Liver (tissue), 9 donors: ENCODE data around the gene HACL1. TPM values are rescaled to one million over a fixed set of nuclear protein-coding genes. Genes with fewer than 3 reads are reported as not detected.

Source experiments
- DNase-seq: peaks from one replicate; pipeline ENCODE4 v3.0.0-alpha.2; 2017; ENCODE audit warnings: low spot score
- H3K27ac ChIP-seq, 2 donors: one replicate each; pipeline ENCODE4 v1.7.0; 2013; ENCODE audit warnings: inconsistent platforms in 2 of 2, low read length in 2 of 2, control low read depth in 1 of 2, low read depth in 1 of 2, mild to moderate bottlenecking in 1 of 2
- H3K27me3 ChIP-seq, 4 donors: one replicate each; pipeline versions ENCODE4 v1.6.1 to v1.7.0; 2013; ENCODE audit warnings: low read length in 3 of 4, inconsistent platforms in 1 of 4, mild to moderate bottlenecking in 1 of 4, moderate library complexity in 1 of 4; ENCODE audit not compliant: control insufficient read depth in 4 of 4, insufficient read depth in 4 of 4
- H3K36me3 ChIP-seq, 4 donors: one replicate each; pipeline versions ENCODE4 v1.6.1 to v1.7.0; 2013; ENCODE audit warnings: low read length in 3 of 4, mild to moderate bottlenecking in 3 of 4, low read depth in 1 of 4, moderate library complexity in 1 of 4; ENCODE audit not compliant: control insufficient read depth in 4 of 4, insufficient read depth in 3 of 4
- H3K4me1 ChIP-seq, 4 donors: one replicate each; pipeline versions ENCODE4 v1.6.1 to v1.7.0; 2013; ENCODE audit warnings: low read length in 3 of 4, mild to moderate bottlenecking in 3 of 4, moderate library complexity in 1 of 4; ENCODE audit not compliant: control insufficient read depth in 4 of 4, insufficient read depth in 4 of 4
- H3K4me3 ChIP-seq, 3 donors: one replicate each; pipeline versions ENCODE4 v1.6.1 to v1.7.0; 2013; ENCODE audit warnings: low read length in 3 of 3, control low read depth in 1 of 3, low read depth in 1 of 3, mild to moderate bottlenecking in 1 of 3
- H3K9ac ChIP-seq, 2 donors: one replicate each; pipeline ENCODE4 v1.7.0; 2013; ENCODE audit warnings: low read length in 2 of 2, mild to moderate bottlenecking in 2 of 2, moderate library complexity in 2 of 2, control low read depth in 1 of 2, low read depth in 1 of 2
- H3K9me3 ChIP-seq, 4 donors: one replicate each; pipeline versions ENCODE4 v1.6.1 to v1.7.0; 2013; ENCODE audit warnings: low read length in 3 of 4; ENCODE audit not compliant: control insufficient read depth in 4 of 4
- EGR1 ChIP-seq, 2 donors: IDR thresholded peaks; 2 replicates each; pipeline ENCODE4 v1.6.1; 2016 to 2018; ENCODE audit warnings: antibody characterized with exemption in 2 of 2, low read depth in 2 of 2
- FOXA2 ChIP-seq: IDR thresholded peaks from 2 replicates; pipeline ENCODE4 v1.6.1; 2016; ENCODE audit warnings: antibody characterized with exemption
- GABPA ChIP-seq, 2 donors: IDR thresholded peaks in 1 of 2; conservative IDR thresholded peaks in 1 of 2; 2 replicates each; pipeline ENCODE4 v1.6.1; 2016; ENCODE audit warnings: antibody characterized with exemption in 2 of 2, mild to moderate bottlenecking in 1 of 2, moderate library complexity in 1 of 2
- HNF4A ChIP-seq, 2 donors: conservative IDR thresholded peaks; 2 replicates each; pipeline ENCODE4 v1.6.1; 2016; ENCODE audit warnings: antibody characterized with exemption in 2 of 2, mild to moderate bottlenecking in 2 of 2
- HNF4G ChIP-seq: IDR thresholded peaks from 2 replicates; pipeline ENCODE4 v1.6.1; 2016; ENCODE audit warnings: antibody characterized with exemption
- JUND ChIP-seq, 2 donors: IDR thresholded peaks; 2 replicates each; pipeline ENCODE4 v1.6.1; 2016; ENCODE audit warnings: antibody characterized with exemption in 2 of 2
- NR2F2 ChIP-seq: IDR thresholded peaks from 2 replicates; pipeline ENCODE4 v1.6.1; 2016; ENCODE audit warnings: antibody characterized with exemption
- RAD21 ChIP-seq, 2 donors: IDR thresholded peaks; 2 replicates each; pipeline ENCODE4 v1.6.1; 2016; ENCODE audit warnings: antibody characterized with exemption in 2 of 2, mild to moderate bottlenecking in 2 of 2
- REST ChIP-seq: IDR thresholded peaks from 2 replicates; pipeline ENCODE4 v1.6.1; 2016; ENCODE audit warnings: antibody characterized with exemption, mild to moderate bottlenecking
- RXRA ChIP-seq, 2 donors: IDR thresholded peaks; 2 replicates each; pipeline ENCODE4 v1.6.1; 2017 to 2018; ENCODE audit warnings: antibody characterized with exemption in 2 of 2, mild to moderate bottlenecking in 1 of 2
- SP1 ChIP-seq: IDR thresholded peaks from 2 replicates; pipeline ENCODE4 v1.6.1; 2018; ENCODE audit warnings: antibody characterized with exemption, mild to moderate bottlenecking
- YY1 ChIP-seq: IDR thresholded peaks from 2 replicates; pipeline ENCODE4 v1.6.1; 2016; ENCODE audit warnings: antibody characterized with exemption, mild to moderate bottlenecking
- ZBTB33 ChIP-seq: IDR thresholded peaks from 2 replicates; pipeline ENCODE4 v1.6.1; 2016; ENCODE audit warnings: antibody characterized with exemption
- WGBS: extraction: QIAGEN DNeasy Blood & Tissue Kit; methylation state at CpG from one replicate; pipeline ENCODE4 v1.1.7; 2013; 5-methylcytosine and 5-hydroxymethylcytosine counted together
- polyA plus RNA-seq, 2 donors: library from polyadenylated mRNA; stranded (reverse) in 1 of 2; unstranded in 1 of 2; fragments of 200-250 nt in 1 of 2; fragments of >200 nt in 1 of 2; fragmentation: Nextera tagmentation in 1 of 2; extraction: Ambion mirVana in 1 of 2; gene quantifications; one replicate each; pipeline versions ENCODE4 v1.2.1 to v1.2.3, GENCODE V29; 2013 to 2015
- total RNA-seq, 2 donors: library from RNA; depleted of rRNA; stranded (reverse); fragments of >200 nt; gene quantifications; one replicate each; pipeline ENCODE4 v1.2.3, GENCODE V29; 2014
- TF ChIP-seq, protein P1 (sequence below): IDR thresholded peaks from 2 replicates; pipeline ENCODE4 v1.6.1; 2016; ENCODE audit warnings: antibody characterized with exemption
- donor health status: healthy.
- donor health status: healthy.
- donor health status: healthy.
- donor health status: healthy.
- donor health status: healthy.

Gene HACL1
- total and polyA plus RNA-seq, 4 donors, result 13.4 to 46.9 (median 32.2) TPM

DNA sequence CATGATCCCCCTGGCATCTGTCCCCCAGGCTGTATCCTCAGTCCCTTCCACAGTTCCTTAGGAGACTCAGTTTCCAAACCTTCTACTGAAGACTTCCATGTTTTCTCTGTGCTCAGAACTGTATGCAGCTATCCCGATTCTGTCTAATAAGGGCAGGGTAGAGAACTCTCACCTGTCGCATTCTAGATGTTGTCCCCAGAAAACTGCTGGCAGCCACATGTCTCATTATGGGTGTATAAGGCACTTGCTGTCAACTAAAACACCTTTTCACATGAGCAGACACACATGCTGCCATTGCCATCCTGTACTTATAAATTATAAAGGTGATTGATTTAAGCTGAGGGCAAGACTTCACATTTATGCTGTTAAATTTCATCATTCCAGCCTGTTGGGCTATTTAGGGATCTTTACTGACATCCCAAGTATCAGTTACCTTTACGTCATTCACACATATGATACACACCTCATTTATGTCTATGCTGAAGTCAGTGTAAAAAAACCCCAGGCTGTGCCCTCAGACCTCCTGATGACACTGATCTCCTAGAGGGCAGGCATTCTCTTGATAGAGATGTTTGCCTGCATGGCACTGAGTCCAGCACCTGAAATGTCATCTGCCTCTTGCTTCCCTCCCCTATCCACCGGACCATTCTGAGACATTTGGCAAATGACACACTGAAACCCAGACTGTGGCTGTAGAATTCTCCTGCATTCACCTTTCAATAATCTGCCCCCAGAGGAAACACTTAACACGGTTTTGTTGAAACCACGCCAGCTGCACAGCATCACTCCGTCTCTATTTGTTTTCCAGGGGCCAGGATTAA, 36.0 kb upstream of the HACL1 start:
- WGBS, result 80% methylated on average over 7 of the region's 7 CpGs
- no peak for TF ChIP-seq HNF4A (conservative IDR thresholded peaks at IDR 0.05)
- no peak for TF ChIP-seq ZBTB33
- TF ChIP-seq RXRA (IDR thresholded peaks at IDR 0.05), result no peak
- TF ChIP-seq, protein P1, sequence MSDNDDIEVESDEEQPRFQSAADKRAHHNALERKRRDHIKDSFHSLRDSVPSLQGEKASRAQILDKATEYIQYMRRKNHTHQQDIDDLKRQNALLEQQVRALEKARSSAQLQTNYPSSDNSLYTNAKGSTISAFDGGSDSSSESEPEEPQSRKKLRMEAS, result no peak
- no peak for TF ChIP-seq RAD21 (IDR thresholded peaks at IDR 0.05)
- TF ChIP-seq NR2F2, result no peak
- no peak for TF ChIP-seq EGR1 (IDR thresholded peaks at IDR 0.05; ENCODE audit: low read depth in 2 of 2)
- TF ChIP-seq REST, result no peak
- TF ChIP-seq SP1, result no peak
- no peak for TF ChIP-seq YY1
- no peak for TF ChIP-seq FOXA2
- no peak for TF ChIP-seq GABPA (IDR thresholded peaks at IDR 0.05 in 1 of 2, conservative IDR thresholded peaks at IDR 0.05 in 1 of 2)
- peaks cover 0 to 20% (median 9%) of the 10 kb centered on the region in 4 donors for H3K4me1 ChIP-seq
- H3K27ac ChIP-seq, result no peak overlapping the region
- DNase-seq, result no peak
- H3K4me3 ChIP-seq, result no peak overlapping the region
- no peak overlapping the region for H3K9ac ChIP-seq
- H3K36me3 ChIP-seq, result peaks cover 3 to 10% (median 7%) of the 10 kb centered on the region in 4 donors
- no peaks in the 10 kb centered on the region for H3K27me3 ChIP-seq
- H3K9me3 ChIP-seq, result no peaks in the 10 kb centered on the region

DNA sequence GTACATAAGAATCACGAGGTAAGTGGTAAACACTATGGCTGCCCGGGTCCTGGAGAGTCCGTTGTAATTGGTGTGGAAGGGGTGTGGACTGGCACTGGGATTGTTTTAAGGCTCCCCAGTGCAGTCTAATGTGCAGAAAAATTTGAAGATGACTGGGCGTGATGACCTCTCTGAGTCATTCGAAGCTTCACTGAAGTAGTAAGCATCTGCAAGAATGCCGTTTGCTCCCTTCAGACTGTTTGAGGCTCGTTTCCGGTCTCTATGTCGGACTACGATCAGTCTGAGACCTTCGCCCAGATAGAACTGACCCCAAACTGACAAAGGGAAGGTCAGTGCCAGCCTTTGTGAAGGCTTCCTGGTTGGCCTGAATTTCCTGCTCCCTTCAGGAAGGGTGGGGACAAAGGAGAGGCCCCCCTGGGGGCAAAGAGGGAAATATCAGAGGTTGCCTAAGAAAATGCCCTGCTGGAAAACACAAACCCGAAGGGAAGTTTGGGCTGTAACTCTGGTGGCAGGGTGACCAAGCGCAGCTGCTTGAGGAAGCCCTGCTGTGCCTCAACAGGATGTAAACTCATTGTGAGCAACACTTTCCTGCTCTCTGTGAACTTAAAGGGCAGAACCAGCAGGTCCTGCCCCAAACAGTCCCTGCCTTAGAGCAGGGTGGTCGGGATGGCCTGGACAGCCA, 34.8 kb upstream of the HACL1 start:
- Histone ChIP-seq H3K9ac (no peak overlapping the region), H3K27me3 (no peaks in the 10 kb centered on the region), H3K9me3 (no peaks in the 10 kb centered on the region), H3K4me1 (peaks cover 0 to 20% (median 9%) of the 10 kb centered on the region in 4 donors), H3K4me3 (no peak overlapping the region), H3K36me3 (peaks cover 0 to 3% (median 2%) of the 10 kb centered on the region in 4 donors), H3K27ac (peak overlapping the region; percentile 4 to 30)
- 72% methylated on average over 14 of the region's 14 CpGs for WGBS
- no peak for DNase-seq
- TF ChIP-seq RXRA (IDR thresholded peaks at IDR 0.05), result no peak
- no peak for TF ChIP-seq YY1
- no peak for TF ChIP-seq ZBTB33
- TF ChIP-seq NR2F2, result peak; percentile 92
- TF ChIP-seq HNF4G, result no peak
- peak in 1 of 2 donors; percentile 15 for TF ChIP-seq JUND (IDR thresholded peaks at IDR 0.05)
- no peak for TF ChIP-seq REST
